Cardiac muscle cell (in vitro differentiated cells and primary cell): Measurements from ENCODE around the gene TMA7. TPM values are rescaled to one million over a fixed set of nuclear protein-coding genes. Genes with fewer than 3 reads are reported as not detected.

ENCODE experiments used
- DNase-seq, 2 donors: peaks; one replicate each; pipeline versions ENCODE4 v3.0.0 to v3.0.0-alpha.2; 2010 to 2017; ENCODE audit warnings: low read depth in 1 of 2, low spot score in 1 of 2
- H3K27ac ChIP-seq: fragments of 200-600 bp; sonication (generic); 2 replicates; pipeline ENCODE4 v1.5.1; 2016
- H3K27me3 ChIP-seq: fragments of 200-600 bp; sonication (generic); 2 replicates; pipeline ENCODE4 v1.6.0; 2016; ENCODE audit warnings: control low read depth
- H3K36me3 ChIP-seq: fragments of 200-600 bp; sonication (generic); 2 replicates; pipeline ENCODE4 v1.5.1; 2016; ENCODE audit warnings: control low read depth
- H3K4me1 ChIP-seq: fragments of 200-600 bp; sonication (generic); 2 replicates; pipeline ENCODE4 v1.8.1; 2017; ENCODE audit warnings: low read depth, mild to moderate bottlenecking, mixed run types
- H3K4me3 ChIP-seq: fragments of 200-600 bp; sonication (generic); 2 replicates; pipeline ENCODE4 v1.5.1; 2016; ENCODE audit warnings: mild to moderate bottlenecking
- H3K9me3 ChIP-seq: fragments of 200-600 bp; sonication (generic); 2 replicates; pipeline ENCODE4 v1.5.1; 2017; ENCODE audit warnings: low read depth, mild to moderate bottlenecking, control low read depth
- polyA plus RNA-seq: library from polyadenylated mRNA; unstranded; fragments of >200 nt; fragmentation: Nextera tagmentation; extraction: Ambion mirVana; gene quantifications from 2 replicates; pipeline ENCODE4 v1.2.1, GENCODE V29; 2016
- total RNA-seq: library from RNA; depleted of rRNA; stranded (reverse); fragments of >200 nt; gene quantifications from 2 replicates; pipeline ENCODE4 v1.2.3, GENCODE V29; 2016
- TF ChIP-seq, protein P1 (sequence below): IDR thresholded peaks from 2 replicates; pipeline ENCODE4 v1.5.1; 2012; ENCODE audit warnings: low read depth, mild to moderate bottlenecking, low read length

The TMA7 gene
- total and polyA plus RNA-seq, 2 experiments from 2014 or later, result 172 to 609 TPM

DNA sequence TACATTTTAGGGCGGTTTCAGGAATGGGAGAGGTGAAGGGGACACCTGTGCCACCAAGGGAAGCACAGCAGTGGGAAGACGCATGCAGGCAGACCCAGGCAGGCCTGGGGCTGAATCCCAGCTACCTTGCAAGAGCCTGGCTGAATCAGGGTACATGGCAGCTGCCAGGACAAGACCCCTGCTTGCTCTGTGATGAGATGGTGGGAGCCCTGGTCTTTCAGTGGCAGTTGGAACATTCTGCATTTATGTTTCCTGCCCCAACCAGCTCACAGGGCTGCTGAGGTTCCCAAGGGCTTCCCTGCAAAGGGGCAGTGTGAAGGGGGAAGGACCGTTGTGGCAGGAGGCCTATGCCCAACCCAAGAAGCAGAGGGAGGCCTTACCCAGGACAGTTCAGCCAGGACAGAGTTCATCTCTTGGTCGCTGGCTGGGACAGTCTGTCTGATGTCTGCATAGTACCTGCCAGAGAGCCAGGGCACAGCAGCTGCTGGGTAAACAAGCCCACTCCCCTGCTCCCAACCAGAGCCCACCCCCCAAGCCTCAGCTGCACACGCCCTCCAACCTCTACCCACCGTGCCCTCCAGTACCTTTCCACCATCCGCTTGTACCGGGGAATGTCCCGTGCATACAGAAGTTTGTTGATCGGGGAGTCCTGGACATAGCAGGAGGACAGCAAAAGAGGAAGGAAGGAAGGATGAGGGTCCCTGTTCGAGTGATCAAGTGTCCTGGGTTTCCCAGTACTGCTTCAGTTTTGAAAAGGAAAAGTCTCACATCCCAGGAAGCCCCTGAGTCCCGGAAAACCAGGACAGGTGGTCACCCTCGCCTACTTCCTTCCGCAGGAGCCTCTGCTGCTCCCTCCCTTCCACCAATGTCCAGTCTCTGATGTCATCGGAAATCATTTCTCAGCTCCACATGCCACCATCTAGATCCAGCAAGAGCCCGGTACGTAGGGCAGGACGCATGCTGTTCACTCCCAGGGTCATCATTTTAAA lies 33.3 kb upstream of the TMA7 start:
- H3K4me1 ChIP-seq, result no peaks in the 10 kb centered on the region
- no peak overlapping the region for H3K4me3 ChIP-seq
- TF ChIP-seq, protein P1, sequence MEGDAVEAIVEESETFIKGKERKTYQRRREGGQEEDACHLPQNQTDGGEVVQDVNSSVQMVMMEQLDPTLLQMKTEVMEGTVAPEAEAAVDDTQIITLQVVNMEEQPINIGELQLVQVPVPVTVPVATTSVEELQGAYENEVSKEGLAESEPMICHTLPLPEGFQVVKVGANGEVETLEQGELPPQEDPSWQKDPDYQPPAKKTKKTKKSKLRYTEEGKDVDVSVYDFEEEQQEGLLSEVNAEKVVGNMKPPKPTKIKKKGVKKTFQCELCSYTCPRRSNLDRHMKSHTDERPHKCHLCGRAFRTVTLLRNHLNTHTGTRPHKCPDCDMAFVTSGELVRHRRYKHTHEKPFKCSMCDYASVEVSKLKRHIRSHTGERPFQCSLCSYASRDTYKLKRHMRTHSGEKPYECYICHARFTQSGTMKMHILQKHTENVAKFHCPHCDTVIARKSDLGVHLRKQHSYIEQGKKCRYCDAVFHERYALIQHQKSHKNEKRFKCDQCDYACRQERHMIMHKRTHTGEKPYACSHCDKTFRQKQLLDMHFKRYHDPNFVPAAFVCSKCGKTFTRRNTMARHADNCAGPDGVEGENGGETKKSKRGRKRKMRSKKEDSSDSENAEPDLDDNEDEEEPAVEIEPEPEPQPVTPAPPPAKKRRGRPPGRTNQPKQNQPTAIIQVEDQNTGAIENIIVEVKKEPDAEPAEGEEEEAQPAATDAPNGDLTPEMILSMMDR, result no peak
- H3K36me3 ChIP-seq, result peaks cover 11% of the 10 kb centered on the region
- no peak for DNase-seq
- H3K27me3 ChIP-seq, result no peaks in the 10 kb centered on the region
- H3K9me3 ChIP-seq, result no peaks in the 10 kb centered on the region
- H3K27ac ChIP-seq, result no peak overlapping the region

DNA sequence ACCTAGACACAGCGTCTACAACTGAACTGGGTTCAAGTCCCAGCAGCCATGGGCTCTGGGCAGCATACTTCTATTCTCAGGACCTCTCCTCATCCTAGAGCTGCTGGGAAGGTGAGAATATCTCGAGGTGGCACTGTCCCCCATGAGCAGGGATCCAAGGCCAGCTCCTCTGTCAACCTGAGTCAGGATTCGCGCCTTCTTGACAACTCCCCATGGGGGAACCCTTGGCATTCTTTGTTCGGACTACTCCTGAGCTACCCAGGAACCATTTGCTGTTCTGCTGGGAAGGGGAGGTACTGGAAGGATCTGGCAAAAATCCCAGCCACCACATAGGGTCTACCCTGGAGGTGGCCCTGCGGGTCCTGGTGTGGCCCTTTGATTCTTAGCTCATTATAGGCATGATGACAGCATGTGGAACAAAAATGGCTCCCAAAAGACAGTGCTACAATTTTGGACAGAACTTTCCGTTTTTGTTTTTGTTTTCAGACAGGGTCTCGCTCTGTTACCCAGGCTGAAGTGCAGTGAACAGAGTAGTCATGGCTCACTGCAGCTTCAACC lies 32.4 kb upstream of the TMA7 start:
- DNase-seq, result no peak
- no peaks in the 10 kb centered on the region for H3K27me3 ChIP-seq
- peaks cover 14% of the 10 kb centered on the region for H3K36me3 ChIP-seq
- H3K4me3 ChIP-seq, result no peak overlapping the region
- H3K9me3 ChIP-seq, result no peaks in the 10 kb centered on the region
- no peak overlapping the region for H3K27ac ChIP-seq
- no peaks in the 10 kb centered on the region for H3K4me1 ChIP-seq
- TF ChIP-seq, protein P1, result no peak

DNA sequence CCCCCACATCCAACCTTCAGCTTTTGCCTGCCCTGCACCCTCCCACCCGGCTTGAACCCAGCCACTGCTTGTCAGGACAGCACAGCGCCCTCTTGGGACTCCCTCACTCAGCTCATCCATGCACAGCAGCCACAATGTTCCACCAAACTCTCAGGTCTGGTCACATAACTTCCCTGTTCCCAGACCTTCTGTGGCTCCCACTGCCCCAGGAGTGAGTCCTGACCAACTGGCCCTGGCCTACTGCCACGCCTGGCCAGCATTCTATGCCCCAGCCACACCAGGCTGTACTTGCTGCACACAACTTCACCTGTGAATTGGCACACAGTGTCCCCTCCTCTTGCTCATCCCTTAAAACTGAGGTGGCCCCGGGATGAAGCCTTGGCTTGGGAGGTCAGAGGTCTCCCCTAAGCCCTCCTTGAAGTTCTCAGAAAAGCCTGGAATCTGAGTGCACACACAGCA lies 31.2 kb upstream of the TMA7 start:
- no peaks in the 10 kb centered on the region for H3K27me3 ChIP-seq
- H3K36me3 ChIP-seq, result peaks cover 14% of the 10 kb centered on the region
- no peak overlapping the region for H3K27ac ChIP-seq
- H3K9me3 ChIP-seq, result no peaks in the 10 kb centered on the region
- TF ChIP-seq, protein P1, result no peak
- H3K4me1 ChIP-seq, result no peaks in the 10 kb centered on the region
- DNase-seq, result no peak
- no peak overlapping the region for H3K4me3 ChIP-seq

DNA sequence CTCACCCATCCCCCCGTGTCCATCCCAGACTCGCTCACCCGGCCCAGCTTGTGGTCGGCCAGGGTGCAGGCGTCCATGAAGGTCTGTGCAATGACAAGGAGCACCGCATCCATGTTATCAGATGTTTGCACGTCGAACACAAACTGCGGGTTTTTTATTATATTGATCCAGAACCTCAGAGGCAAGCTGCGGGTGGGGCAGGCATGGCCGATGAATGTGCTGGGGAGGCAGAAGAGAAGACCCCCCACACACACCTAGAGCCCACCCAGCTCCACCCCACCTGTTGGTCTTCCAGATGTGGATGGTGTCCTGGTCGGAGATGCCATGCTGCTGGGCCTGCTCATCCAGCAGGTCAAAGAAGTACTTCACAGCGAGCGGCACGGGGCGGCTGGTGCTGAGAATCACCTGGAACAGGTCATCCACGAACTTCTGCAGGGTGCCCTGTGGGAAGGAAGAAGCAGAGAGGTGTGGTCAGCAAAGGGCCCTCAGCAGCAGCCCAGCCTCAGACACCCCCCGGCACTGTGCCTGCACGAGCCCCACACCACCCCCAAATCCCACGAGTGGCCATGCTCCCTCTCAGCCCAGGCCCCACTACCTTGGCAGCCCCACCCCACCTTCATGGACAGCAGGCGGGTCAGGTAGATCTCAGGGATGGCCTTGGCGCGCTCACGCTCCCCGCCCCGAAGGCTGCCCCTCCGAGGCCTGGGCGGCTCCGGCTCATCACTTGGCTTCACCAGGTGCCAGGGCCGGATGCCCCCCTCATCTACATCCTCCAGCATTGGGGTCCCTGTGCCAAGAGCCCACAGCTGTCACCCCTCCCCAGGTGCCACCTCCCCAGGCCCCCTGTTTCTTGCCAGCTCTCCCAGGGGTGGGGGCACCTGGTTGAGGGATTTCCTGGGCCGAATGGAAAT lies 30.5 kb upstream of the TMA7 start:
- no peak for DNase-seq
- no peaks in the 10 kb centered on the region for H3K27me3 ChIP-seq
- H3K36me3 ChIP-seq, result peaks cover 14% of the 10 kb centered on the region
- H3K4me1 ChIP-seq, result no peaks in the 10 kb centered on the region
- H3K4me3 ChIP-seq, result no peak overlapping the region
- TF ChIP-seq, protein P1, result no peak
- H3K27ac ChIP-seq, result no peak overlapping the region
- no peaks in the 10 kb centered on the region for H3K9me3 ChIP-seq
